PC-9 (cell line): ENCODE data around the gene IQGAP1. TPM values are rescaled to one million over a fixed set of nuclear protein-coding genes. Genes with fewer than 3 reads are reported as not detected.

Source experiments
- BruUV-seq: library from RNA; stranded (reverse); fragments of 400-500 nt; replicated peaks from 2 replicates; lab custom pipeline; 2021; lab: Mats Ljungman, UMichigan
- CTCF ChIA-PET: fragments of 300-600 bp; sonication (Branson Sonifier 250); formaldehyde crosslinking; loops from one replicate; lab custom pipeline; 2022; ENCODE audit warnings: antibody characterized with exemption; lab: Charles Lee
- POLR2A ChIA-PET: fragments of 300-600 bp; sonication (Branson Sonifier 250); formaldehyde crosslinking; loops from one replicate; lab custom pipeline; 2022; ENCODE audit warnings: antibody characterized with exemption; ENCODE audit not compliant: unreplicated experiment; lab: Charles Lee
- DNase-seq, 2 experiments: peaks; one replicate each; pipeline versions ENCODE4 v3.0.0 to v3.0.0-alpha.2; 2015 to 2022; ENCODE audit warnings: mixed read lengths in 1 of 2
- H2AFZ ChIP-seq: fragments of 200-600 bp; sonication (generic); 2 replicates; pipeline ENCODE4 v1.8.1; 2017; ENCODE audit warnings: antibody characterized with exemption
- H3F3A ChIP-seq: fragments of 200-600 bp; sonication (generic); 2 replicates; pipeline ENCODE4 v1.8.1; 2017; ENCODE audit warnings: antibody characterized with exemption, mild to moderate bottlenecking, low read depth; ENCODE audit not compliant: insufficient read depth
- H3K27ac ChIP-seq: fragments of 200-600 bp; sonication (generic); 2 replicates; pipeline ENCODE4 v1.6.1; 2016; ENCODE audit warnings: mixed run types
- H3K27me3 ChIP-seq: fragments of 200-600 bp; sonication (generic); 2 replicates; pipeline ENCODE4 v1.6.1; 2016; ENCODE audit warnings: low read depth, mixed run types; ENCODE audit not compliant: insufficient read depth
- H3K36me3 ChIP-seq: fragments of 200-600 bp; sonication (generic); 2 replicates; pipeline ENCODE4 v1.6.1; 2016; ENCODE audit warnings: low read depth, mixed run types
- H3K4me1 ChIP-seq: fragments of 200-600 bp; sonication (generic); replicated peaks from 2 replicates; pipeline ENCODE4 v1.6.1; 2016; ENCODE audit warnings: mixed run types; ENCODE audit not compliant: insufficient read depth
- H3K4me2 ChIP-seq: fragments of 200-600 bp; sonication (generic); 2 replicates; pipeline ENCODE4 v1.6.1; 2017; ENCODE audit warnings: mixed run types
- H3K4me3 ChIP-seq: fragments of 200-600 bp; sonication (generic); 2 replicates; pipeline ENCODE4 v1.6.1; 2016; ENCODE audit warnings: mixed run types
- H3K79me2 ChIP-seq: fragments of 200-600 bp; sonication (generic); 2 replicates; pipeline ENCODE4 v1.6.1; 2017; ENCODE audit warnings: low read depth, mixed run types
- H3K9me2 ChIP-seq: fragments of 200-600 bp; sonication (generic); 2 replicates; pipeline ENCODE4 v1.8.1; 2017; ENCODE audit warnings: mild to moderate bottlenecking; ENCODE audit not compliant: insufficient read depth
- H3K9me3 ChIP-seq: fragments of 200-600 bp; sonication (generic); 2 replicates; pipeline ENCODE4 v1.8.1; 2016; ENCODE audit warnings: low read depth; ENCODE audit not compliant: insufficient read depth
- H4K20me1 ChIP-seq: fragments of 200-600 bp; sonication (generic); 2 replicates; pipeline ENCODE4 v1.8.1; 2017; ENCODE audit not compliant: insufficient read depth
- EZH2 ChIP-seq: fragments of 200-600 bp; sonication (generic); IDR thresholded peaks from 2 replicates; pipeline ENCODE4 v1.8.0; 2017; ENCODE audit warnings: antibody characterized with exemption, low read depth
- intact Hi-C: fragments of 100-400 bp; cut with micrococcal nuclease; formaldehyde crosslinking; loops from one replicate; pipeline ENCODE4 v1.10.0; 2022; ENCODE audit not compliant: unreplicated experiment
- total RNA-seq: library from RNA; stranded (reverse); gene quantifications from 2 replicates; pipeline ENCODE4 v1.2.3, GENCODE V29; 2021
- TF ChIP-seq, protein P1 (sequence below): fragments of 200-600 bp; sonication (generic); conservative IDR thresholded peaks from 2 replicates; pipeline ENCODE4 v1.6.1; 2017; ENCODE audit warnings: mixed run types, antibody characterized with exemption, mild to moderate bottlenecking, moderate library complexity

IQGAP1 gene
- total RNA-seq, 1 experiment from 2014 or later = 164 TPM

DNA sequence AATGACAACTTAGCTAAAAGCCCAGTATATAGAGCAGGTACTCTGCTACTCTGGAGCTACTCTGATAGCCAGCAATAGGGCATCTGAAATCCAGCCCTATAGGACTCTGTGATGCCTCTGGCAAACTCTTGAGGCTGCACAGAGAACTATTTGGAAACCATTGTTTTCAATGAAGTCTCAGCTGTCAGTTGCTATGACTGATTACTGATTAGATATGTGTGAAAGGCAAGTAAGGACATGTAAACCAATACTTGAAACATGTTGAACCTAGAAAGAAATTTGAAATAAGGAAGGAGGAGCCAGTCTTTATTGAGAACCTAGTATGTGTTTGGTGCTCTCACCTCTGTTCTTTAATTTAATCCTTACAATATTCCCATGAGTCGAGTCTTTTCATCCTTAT, 101.5 kb downstream of the IQGAP1 start:
- H3K79me2 ChIP-seq = no peaks in the 10 kb centered on the region
- H3K27me3 ChIP-seq = no peaks in the 10 kb centered on the region
- H3K9me3 ChIP-seq = no peaks in the 10 kb centered on the region
- H4K20me1 ChIP-seq = no peaks in the 10 kb centered on the region
- intact Hi-C loops = loop anchor here (10.0 kb wide), 1 partner anchor 445 kb away; the partner anchor contains the start of genes HDDC3 and UNC45A
- CTCF ChIA-PET = no interaction called here
- no peak overlapping the region for H3K4me3 ChIP-seq
- peaks cover 37% of the 10 kb centered on the region for H3K36me3 ChIP-seq
- TF ChIP-seq, protein P1, sequence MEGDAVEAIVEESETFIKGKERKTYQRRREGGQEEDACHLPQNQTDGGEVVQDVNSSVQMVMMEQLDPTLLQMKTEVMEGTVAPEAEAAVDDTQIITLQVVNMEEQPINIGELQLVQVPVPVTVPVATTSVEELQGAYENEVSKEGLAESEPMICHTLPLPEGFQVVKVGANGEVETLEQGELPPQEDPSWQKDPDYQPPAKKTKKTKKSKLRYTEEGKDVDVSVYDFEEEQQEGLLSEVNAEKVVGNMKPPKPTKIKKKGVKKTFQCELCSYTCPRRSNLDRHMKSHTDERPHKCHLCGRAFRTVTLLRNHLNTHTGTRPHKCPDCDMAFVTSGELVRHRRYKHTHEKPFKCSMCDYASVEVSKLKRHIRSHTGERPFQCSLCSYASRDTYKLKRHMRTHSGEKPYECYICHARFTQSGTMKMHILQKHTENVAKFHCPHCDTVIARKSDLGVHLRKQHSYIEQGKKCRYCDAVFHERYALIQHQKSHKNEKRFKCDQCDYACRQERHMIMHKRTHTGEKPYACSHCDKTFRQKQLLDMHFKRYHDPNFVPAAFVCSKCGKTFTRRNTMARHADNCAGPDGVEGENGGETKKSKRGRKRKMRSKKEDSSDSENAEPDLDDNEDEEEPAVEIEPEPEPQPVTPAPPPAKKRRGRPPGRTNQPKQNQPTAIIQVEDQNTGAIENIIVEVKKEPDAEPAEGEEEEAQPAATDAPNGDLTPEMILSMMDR = no peak
- TF ChIP-seq EZH2 = no peak
- no TSS peak for BruUV-seq
- no peak overlapping the region for H3K27ac ChIP-seq
- H3K9me2 ChIP-seq = no peaks in the 10 kb centered on the region
- POLR2A ChIA-PET = no interaction called here
- H3F3A ChIP-seq = peaks cover 8% of the 10 kb centered on the region; the same call in 1 of the 2 replicates
- H3K4me2 ChIP-seq = no peak overlapping the region
- DNase-seq = no peak
- H3K4me1 ChIP-seq = no peaks in the 10 kb centered on the region
- no peak overlapping the region for H2AFZ ChIP-seq

DNA sequence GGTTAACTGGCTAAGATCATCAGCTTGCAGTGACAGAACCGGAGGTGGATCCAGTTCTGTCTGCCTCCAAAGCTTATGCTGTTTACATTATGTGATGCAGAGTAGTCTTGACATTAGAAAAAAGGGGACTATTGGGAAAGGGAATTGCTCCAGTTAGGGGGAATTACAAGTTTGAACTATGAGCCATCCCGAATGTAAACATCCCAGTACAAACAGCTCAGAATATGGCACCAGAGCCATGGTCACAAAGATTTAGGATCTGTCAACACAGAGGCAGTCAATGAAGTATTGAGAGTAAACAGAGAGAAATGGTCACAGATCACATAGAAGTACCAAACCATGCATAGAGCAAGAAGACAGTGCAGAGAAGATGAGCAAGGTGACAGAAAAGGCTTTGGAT, 101.9 kb downstream of the IQGAP1 start:
- no peak overlapping the region for H3K27ac ChIP-seq
- TF ChIP-seq, protein P1 = no peak
- TF ChIP-seq EZH2 = no peak
- H3K9me2 ChIP-seq = no peaks in the 10 kb centered on the region
- no peak overlapping the region for H3K4me2 ChIP-seq
- DNase-seq = no peak
- CTCF ChIA-PET = no interaction called here
- H3F3A ChIP-seq = peaks cover 8% of the 10 kb centered on the region; the same call in 1 of the 2 replicates
- POLR2A ChIA-PET = no interaction called here
- H3K9me3 ChIP-seq = no peaks in the 10 kb centered on the region
- H4K20me1 ChIP-seq = no peaks in the 10 kb centered on the region
- H3K4me1 ChIP-seq = no peaks in the 10 kb centered on the region
- H3K4me3 ChIP-seq = no peak overlapping the region
- peaks cover 38% of the 10 kb centered on the region for H3K36me3 ChIP-seq
- no TSS peak for BruUV-seq
- H2AFZ ChIP-seq = no peak overlapping the region
- H3K27me3 ChIP-seq = no peaks in the 10 kb centered on the region
- intact Hi-C loops = loop anchor here (10.0 kb wide), 1 partner anchor 445 kb away; the partner anchor contains the start of genes HDDC3 and UNC45A
- H3K79me2 ChIP-seq = no peaks in the 10 kb centered on the region

DNA sequence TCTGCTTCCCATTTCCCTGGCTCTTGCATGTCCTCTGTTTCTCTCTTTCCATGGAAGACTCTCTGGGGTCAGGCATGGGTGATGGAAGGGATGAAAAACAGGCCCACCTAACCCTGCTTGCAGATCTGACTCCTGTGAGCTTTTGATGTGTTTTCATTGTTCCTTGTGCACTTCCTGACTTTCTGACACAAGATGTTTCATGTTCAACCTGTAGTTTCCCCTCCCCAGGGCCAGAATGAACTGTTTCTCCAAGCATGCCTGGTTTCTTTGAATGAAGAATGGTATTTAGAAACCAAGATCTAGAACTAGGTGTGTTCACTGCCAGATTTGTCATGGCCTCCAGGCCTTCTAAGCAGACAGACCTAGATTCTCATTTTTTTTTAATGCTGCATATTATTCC, 105.6 kb downstream of the IQGAP1 start:
- Histone ChIP-seq H3K27ac (no peak overlapping the region), H3F3A (peaks cover 6% of the 10 kb centered on the region; the same call in 1 of the 2 replicates), H2AFZ (no peak overlapping the region), H3K27me3 (no peaks in the 10 kb centered on the region), H3K79me2 (no peaks in the 10 kb centered on the region), H3K4me3 (no peak overlapping the region), H3K9me2 (no peaks in the 10 kb centered on the region), H4K20me1 (no peaks in the 10 kb centered on the region), H3K4me1 (no peaks in the 10 kb centered on the region), H3K36me3 (peaks cover 27% of the 10 kb centered on the region), H3K4me2 (no peak overlapping the region), H3K9me3 (no peaks in the 10 kb centered on the region)
- BruUV-seq = no TSS peak
- POLR2A ChIA-PET = no interaction called here
- no peak for DNase-seq
- intact Hi-C loops = no loop called here
- TF ChIP-seq, protein P1 = no peak
- no peak for TF ChIP-seq EZH2
- CTCF ChIA-PET = no interaction called here
